DOHH2 (cell line): ENCODE results near the gene DENND5B.

Experiments
- H3F3A ChIP-seq: fragments of 200-600 bp; sonication (generic), shearing (Covaris generic); 2 replicates; pipeline ENCODE4 v1.6.0; 2016; ENCODE audit warnings: antibody characterized with exemption, mild to moderate bottlenecking; ENCODE audit not compliant: control insufficient read depth, insufficient read depth
- H3K27ac ChIP-seq: fragments of 200-600 bp; sonication (generic); 2 replicates; pipeline ENCODE4 v1.5.1; 2014; ENCODE audit warnings: low read depth, mild to moderate bottlenecking, low read length, moderate library complexity
- H3K27me3 ChIP-seq: fragments of 200-600 bp; sonication (generic); 2 replicates; pipeline ENCODE4 v1.6.1; 2014; ENCODE audit warnings: mild to moderate bottlenecking, low read length, mixed read lengths; ENCODE audit not compliant: control insufficient read depth
- H3K36me3 ChIP-seq: fragments of 200-600 bp; sonication (generic); 2 replicates; pipeline ENCODE4 v1.6.1; 2014; ENCODE audit warnings: mild to moderate bottlenecking, low read length, moderate library complexity, mixed read lengths; ENCODE audit not compliant: control insufficient read depth
- H3K4me1 ChIP-seq: fragments of 200-600 bp; sonication (generic); 2 replicates; pipeline ENCODE4 v1.6.1; 2014; ENCODE audit warnings: mild to moderate bottlenecking, low read length, mixed read lengths; ENCODE audit not compliant: control insufficient read depth
- H3K4me2 ChIP-seq: fragments of 200-600 bp; sonication (generic); 2 replicates; pipeline ENCODE4 v1.6.0; 2014; ENCODE audit warnings: mild to moderate bottlenecking, low read length, moderate library complexity
- H3K4me3 ChIP-seq: fragments of 200-600 bp; sonication (generic); 2 replicates; pipeline ENCODE4 v1.5.1; 2014; ENCODE audit warnings: mild to moderate bottlenecking, low read length, mixed read lengths
- H3K79me2 ChIP-seq: fragments of 200-600 bp; sonication (generic); 2 replicates; pipeline ENCODE4 v1.6.1; 2014; ENCODE audit warnings: mild to moderate bottlenecking, low read length, mixed read lengths; ENCODE audit not compliant: control insufficient read depth
- H3K9me2 ChIP-seq: fragments of 200-600 bp; sonication (generic); replicated peaks from 2 replicates; pipeline ENCODE4 v1.6.1; 2014; ENCODE audit warnings: mild to moderate bottlenecking, low read length, mixed read lengths; ENCODE audit not compliant: control insufficient read depth
- H3K9me3 ChIP-seq: fragments of 200-600 bp; sonication (generic); 2 replicates; pipeline ENCODE4 v1.6.1; 2014; ENCODE audit warnings: antibody characterized with exemption, low read length, mixed read lengths; ENCODE audit not compliant: control insufficient read depth, insufficient read depth
- H4K20me1 ChIP-seq: fragments of 200-600 bp; sonication (generic); 2 replicates; pipeline ENCODE4 v1.6.0; 2014; ENCODE audit warnings: low read depth, mild to moderate bottlenecking, antibody characterized with exemption, low read length, moderate library complexity; ENCODE audit not compliant: control insufficient read depth, insufficient read depth
- EZH2phosphoT487 ChIP-seq: fragments of 200-600 bp; sonication (generic); IDR thresholded peaks from 2 replicates; pipeline ENCODE4 v1.6.1; 2017; ENCODE audit warnings: borderline replicate concordance, mild to moderate bottlenecking, antibody characterized with exemption, low read length, moderate library complexity, mixed read lengths
- TF ChIP-seq, protein P1 (sequence below): fragments of 200-600 bp; sonication (generic); IDR thresholded peaks from one replicate; pipeline ENCODE4 v1.5.1; 2014; ENCODE audit warnings: antibody characterized with exemption, mild to moderate bottlenecking, low read depth, low read length; ENCODE audit not compliant: poor library complexity, severe bottlenecking

Gene DENND5B

DNA sequence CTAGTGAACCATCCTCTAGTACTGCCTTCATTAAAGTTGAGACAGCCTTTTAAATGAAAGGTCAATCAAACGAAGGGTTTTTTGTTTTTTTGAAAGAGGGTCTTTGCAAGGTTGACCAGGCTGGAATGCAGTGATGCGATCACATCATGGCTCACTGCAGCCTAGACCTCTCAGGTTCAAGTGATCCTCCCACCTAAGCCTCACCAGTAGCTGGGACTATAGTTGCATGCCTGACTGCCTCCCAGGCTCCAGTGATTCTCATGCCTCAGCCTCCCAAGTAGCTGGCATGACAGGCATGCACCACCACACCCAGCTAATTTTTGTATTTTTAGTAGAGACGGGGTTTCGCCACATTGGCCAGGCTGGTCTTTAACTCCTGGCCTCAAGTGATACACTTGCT is 150.3 kb downstream of the DENND5B start:
- TF ChIP-seq EZH2phosphoT487, result no peak
- TF ChIP-seq, protein P1, sequence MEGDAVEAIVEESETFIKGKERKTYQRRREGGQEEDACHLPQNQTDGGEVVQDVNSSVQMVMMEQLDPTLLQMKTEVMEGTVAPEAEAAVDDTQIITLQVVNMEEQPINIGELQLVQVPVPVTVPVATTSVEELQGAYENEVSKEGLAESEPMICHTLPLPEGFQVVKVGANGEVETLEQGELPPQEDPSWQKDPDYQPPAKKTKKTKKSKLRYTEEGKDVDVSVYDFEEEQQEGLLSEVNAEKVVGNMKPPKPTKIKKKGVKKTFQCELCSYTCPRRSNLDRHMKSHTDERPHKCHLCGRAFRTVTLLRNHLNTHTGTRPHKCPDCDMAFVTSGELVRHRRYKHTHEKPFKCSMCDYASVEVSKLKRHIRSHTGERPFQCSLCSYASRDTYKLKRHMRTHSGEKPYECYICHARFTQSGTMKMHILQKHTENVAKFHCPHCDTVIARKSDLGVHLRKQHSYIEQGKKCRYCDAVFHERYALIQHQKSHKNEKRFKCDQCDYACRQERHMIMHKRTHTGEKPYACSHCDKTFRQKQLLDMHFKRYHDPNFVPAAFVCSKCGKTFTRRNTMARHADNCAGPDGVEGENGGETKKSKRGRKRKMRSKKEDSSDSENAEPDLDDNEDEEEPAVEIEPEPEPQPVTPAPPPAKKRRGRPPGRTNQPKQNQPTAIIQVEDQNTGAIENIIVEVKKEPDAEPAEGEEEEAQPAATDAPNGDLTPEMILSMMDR, result no peak
- H4K20me1 ChIP-seq, result no peaks in the 10 kb centered on the region
- H3K27ac ChIP-seq, result no peak overlapping the region
- peaks cover 6% of the 10 kb centered on the region for H3K4me1 ChIP-seq
- H3K36me3 ChIP-seq, result no peaks in the 10 kb centered on the region
- H3K79me2 ChIP-seq, result no peaks in the 10 kb centered on the region
- H3K9me3 ChIP-seq, result no peaks in the 10 kb centered on the region
- H3F3A ChIP-seq, result no peaks in the 10 kb centered on the region
- no peaks in the 10 kb centered on the region for H3K27me3 ChIP-seq
- no peak overlapping the region for H3K4me2 ChIP-seq
- no peaks in the 10 kb centered on the region for H3K9me2 ChIP-seq
- H3K4me3 ChIP-seq, result no peak overlapping the region

GRCh38 chr12:31440134-31440533 is 150.8 kb downstream of the DENND5B start:
- H3F3A ChIP-seq, result no peaks in the 10 kb centered on the region
- peaks cover 6% of the 10 kb centered on the region for H3K4me1 ChIP-seq
- H3K27ac ChIP-seq, result no peak overlapping the region
- no peak for TF ChIP-seq EZH2phosphoT487
- TF ChIP-seq, protein P1, result no peak
- no peaks in the 10 kb centered on the region for H3K9me2 ChIP-seq
- no peak overlapping the region for H3K4me3 ChIP-seq
- no peaks in the 10 kb centered on the region for H3K27me3 ChIP-seq
- H3K4me2 ChIP-seq, result no peak overlapping the region
- H3K79me2 ChIP-seq, result no peaks in the 10 kb centered on the region
- no peaks in the 10 kb centered on the region for H4K20me1 ChIP-seq
- no peaks in the 10 kb centered on the region for H3K36me3 ChIP-seq
- H3K9me3 ChIP-seq, result no peaks in the 10 kb centered on the region

DNA sequence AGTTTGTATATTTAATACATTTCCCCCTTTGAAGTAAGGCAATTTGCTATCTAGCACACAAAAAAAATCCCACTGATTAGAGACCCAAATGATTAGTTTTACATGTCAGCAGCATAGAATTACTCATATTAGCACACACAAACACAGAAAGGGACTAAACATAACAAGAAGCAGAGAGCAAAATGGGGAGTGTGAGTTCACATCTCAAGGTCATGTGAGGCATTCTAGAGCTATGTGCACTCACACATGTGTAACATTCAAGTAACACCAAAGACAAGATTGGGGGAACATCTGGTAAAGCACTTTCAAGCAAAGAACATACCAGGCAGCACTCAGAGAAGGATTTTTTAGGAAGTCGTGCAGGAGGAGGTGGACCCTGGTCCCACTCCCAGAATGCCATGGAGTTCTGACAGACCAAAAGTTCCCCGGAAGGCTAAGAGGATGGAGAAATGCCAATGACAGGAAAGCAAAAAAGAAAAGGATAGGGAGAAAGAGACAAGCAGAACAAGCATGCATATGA is 159.2 kb downstream of the DENND5B start:
- no peaks in the 10 kb centered on the region for H3K9me3 ChIP-seq
- no peak overlapping the region for H3K4me2 ChIP-seq
- no peaks in the 10 kb centered on the region for H3K27me3 ChIP-seq
- H4K20me1 ChIP-seq, result no peaks in the 10 kb centered on the region
- no peaks in the 10 kb centered on the region for H3K4me1 ChIP-seq
- H3K9me2 ChIP-seq, result no peaks in the 10 kb centered on the region
- no peak overlapping the region for H3K27ac ChIP-seq
- no peaks in the 10 kb centered on the region for H3K36me3 ChIP-seq
- no peaks in the 10 kb centered on the region for H3K79me2 ChIP-seq
- H3F3A ChIP-seq, result no peaks in the 10 kb centered on the region; the same call in 1 of the 2 replicates
- H3K4me3 ChIP-seq, result no peak overlapping the region
- no peak for TF ChIP-seq EZH2phosphoT487
- TF ChIP-seq, protein P1, result no peak
